ENCODE results near the gene CAPN5.
"Not testable (repeated sequence)": the region's sequence is repeated elsewhere in the genome, so short reads cannot be mapped to it uniquely, and the experiment has no call there.

Gene CAPN5

GRCh38 chr11:77042111-77042726 lies 24.6 kb upstream of the CAPN5 start:
- DNase-seq (ENCODE audit: low spot score), result no peak

DNA sequence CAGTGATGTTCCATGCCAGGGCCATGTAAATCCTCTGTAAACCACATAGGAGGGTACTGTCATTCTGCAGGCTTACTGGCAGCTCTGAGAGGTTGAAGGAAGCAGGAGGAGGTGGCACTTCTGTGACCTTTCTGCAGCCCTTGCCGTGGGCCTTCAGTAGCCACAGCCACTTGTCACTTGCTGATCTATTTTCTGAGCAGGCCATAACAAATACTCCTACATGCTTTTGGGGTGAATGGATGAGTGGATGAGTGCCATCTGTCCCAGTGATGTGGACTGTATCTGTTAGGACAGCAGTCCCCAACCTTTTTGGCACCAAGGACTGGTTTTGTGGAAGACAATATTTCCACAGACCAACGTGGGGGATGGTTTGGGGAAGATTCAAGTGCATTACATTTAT lies 22.4 kb upstream of the CAPN5 start:
- no peak for DNase-seq (ENCODE audit: low spot score)

DNA sequence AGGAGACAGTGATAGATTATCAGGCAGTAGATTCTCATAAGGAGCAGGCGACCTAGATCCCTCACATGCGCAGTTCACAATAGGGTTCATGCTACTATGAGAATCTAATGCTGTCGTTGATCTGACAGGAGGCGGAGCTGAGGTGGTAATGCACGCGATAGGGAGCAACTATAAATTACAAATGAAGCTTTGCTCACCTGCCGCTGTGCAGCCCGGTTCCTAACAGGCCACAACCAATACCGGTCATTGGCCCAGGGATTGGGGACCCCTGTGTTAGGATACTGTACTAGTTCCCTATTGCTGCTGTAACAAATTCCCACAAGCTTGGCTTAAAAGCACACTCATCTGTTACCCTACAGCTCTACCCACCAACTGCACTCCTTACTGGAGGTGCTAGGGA lies 21.9 kb upstream of the CAPN5 start:
- DNase-seq (ENCODE audit: low spot score), result no peak

- DNase-seq (ENCODE audit: low spot score), result peak; percentile 53
Observed at GRCh38 chr11:77046060-77046501, 20.7 kb upstream of the CAPN5 start.

DNA sequence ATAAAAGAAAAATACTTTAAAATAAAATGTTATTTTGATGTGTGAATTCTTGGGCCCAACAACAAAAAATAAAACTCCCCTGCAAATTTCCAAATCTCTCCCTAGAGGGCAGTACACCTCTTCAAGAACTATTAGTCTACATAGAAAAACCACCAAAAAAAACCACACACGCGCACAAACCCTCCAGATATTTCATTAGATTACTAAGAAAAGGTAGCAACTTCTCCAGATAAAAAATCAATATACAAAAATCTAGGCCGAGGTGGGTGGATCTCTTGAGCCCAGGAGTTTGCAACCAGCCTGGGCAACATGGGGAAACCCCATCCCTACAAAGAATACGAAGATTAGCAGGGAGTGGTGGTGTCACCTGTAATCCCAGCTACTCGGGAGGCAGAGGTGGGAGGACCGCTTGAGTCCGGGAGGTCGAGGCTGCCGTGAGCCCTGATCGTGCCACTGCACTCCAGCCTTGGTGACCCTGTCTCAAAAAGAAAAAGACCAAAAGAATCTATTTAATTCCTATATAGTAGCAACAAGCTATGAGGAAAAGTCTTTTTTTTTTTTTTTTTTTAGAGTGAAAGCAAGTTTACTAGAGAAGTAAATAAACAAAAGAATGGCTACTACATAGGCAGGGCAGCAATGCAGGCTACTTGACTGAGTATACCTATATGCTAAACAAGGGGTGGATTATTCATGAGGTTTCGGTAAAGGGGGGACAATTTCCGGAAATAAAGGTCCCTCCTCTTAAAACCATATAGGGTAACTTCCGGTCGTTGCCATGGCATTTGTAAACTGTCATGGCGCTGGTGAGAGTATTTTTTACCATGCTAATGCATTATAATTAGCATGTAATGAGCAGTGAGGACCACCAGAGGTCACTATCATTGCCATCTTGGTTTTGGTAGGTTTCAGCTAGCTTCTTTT lies 19.5 kb upstream of the CAPN5 start:
- peak; percentile 96 for DNase-seq (ENCODE audit: low spot score)

- DNase-seq (ENCODE audit: low spot score), result not testable (repeated sequence)
Observed at GRCh38 chr11:77047928-77048446, 18.8 kb upstream of the CAPN5 start.

DNA sequence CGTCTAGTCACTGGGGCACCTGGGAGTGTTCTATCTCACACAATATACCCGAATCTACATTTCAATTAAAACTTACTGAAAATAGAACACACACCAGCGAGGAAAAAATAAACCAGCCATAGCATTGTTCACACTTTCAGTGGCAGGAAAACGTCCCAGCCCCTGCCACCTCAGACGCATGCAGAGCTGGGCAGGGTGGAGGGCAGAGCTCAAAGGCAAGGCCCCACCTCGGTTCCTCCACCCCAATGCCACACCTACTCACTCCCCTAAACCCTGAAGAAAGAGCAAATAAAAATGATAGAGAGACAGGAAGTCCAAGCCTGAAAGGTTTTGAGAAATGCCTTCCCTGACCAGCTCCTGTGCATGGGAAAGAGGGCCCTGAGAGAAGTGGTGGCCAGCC lies 17.7 kb upstream of the CAPN5 start:
- DNase-seq (ENCODE audit: low spot score), result no peak

DNA sequence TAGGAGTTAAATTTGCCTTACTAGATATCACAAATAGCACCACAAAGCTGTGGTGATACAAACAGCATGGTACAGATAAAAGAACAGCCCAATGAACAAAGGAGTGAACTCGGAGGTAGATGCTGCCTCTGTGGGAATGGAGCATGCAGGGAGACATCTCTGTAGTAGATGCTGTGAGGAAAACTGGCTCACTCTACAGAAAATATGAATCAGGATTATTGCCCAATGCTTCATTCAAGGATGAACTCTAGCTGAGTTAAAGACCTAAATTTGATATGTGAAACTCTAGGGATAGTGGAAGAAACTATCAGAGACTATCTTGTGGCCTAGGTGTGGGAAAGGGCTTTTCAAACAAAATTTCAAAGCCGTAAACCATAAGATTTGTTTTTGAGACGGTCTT lies 15.3 kb upstream of the CAPN5 start:
- DNase-seq (ENCODE audit: low spot score), result no peak

GRCh38 chr11:77052518-77052917 lies 14.3 kb upstream of the CAPN5 start:
- no peak for DNase-seq (ENCODE audit: low spot score)

DNA sequence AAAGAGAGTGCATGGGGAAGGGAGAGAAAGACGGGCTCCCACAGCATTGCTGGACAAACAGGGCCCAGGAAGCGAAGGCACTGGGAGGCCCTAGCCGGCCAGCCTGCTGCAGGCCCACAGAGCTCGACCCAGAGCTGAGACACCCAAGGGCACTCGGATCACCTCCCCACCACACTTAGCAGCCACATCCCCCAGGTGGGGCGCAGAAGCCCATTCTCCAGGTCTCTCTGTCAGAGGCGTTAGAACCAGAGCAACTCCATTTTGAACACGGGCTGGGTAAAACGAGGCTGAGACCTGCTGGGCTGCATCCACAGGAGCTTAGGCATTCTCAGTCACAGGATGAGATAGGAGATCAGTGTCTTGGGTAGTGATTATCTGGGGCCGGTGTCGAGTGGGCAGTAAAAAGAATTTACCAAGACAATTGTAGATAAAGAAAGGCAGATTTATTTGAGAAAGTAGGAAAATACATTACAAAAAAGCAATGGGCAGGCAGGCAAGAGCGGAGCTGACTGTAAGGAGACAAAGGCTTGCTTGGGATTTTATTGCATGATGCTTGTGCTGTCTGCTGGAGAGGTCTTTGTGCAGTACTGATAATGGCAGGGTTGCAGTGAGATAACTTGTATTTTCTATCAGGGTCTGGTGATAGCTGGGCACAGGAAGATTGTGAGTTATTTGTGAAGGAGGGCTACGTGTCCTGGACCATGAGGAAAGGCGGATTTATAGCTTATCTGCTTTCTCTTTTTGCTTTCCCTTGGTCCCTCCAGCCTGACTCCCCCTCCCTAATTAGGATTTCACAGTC lies 13.4 kb upstream of the CAPN5 start:
- DNase-seq (ENCODE audit: low spot score), result no peak

- DNase-seq (ENCODE audit: low spot score), result no peak
Observed at GRCh38 chr11:77054084-77054483, 12.7 kb upstream of the CAPN5 start.

GRCh38 chr11:77055101-77055561 lies 11.6 kb upstream of the CAPN5 start:
- no peak for DNase-seq (ENCODE audit: low spot score)

- no peak for DNase-seq (ENCODE audit: low spot score)
Observed at GRCh38 chr11:77055913-77056312, 10.9 kb upstream of the CAPN5 start.

DNA sequence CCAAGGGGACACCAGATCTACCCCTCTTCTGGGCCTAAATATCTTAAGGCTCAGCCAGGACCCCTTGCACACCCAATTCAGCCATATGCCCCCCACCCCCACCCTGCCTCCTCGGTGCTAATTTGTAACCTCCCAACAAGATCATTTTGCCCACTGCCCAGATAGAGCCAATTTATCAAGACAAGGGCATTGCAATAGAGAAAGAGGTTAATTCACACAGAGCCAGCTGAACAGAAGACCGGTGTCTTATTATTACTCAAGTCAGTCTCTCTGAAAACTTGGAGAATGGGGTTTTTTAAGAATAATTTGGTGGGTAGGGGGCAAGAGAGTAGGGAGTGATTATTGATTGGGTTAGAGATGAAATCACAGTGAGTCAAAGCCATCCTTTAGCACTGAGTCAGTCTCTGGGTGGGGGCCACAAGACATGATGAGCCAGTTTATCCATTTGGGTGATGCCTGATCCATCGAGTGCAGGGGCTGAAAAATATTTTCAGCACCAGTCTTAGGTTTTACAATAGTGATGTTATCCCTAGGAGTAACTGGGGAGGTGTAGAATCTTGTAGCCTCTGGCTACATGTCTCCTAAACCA lies 9.9 kb upstream of the CAPN5 start:
- DNase-seq (ENCODE audit: low spot score), result no peak

GRCh38 chr11:77057938-77058474 lies 8.8 kb upstream of the CAPN5 start:
- no peak for DNase-seq (ENCODE audit: low spot score)

DNA sequence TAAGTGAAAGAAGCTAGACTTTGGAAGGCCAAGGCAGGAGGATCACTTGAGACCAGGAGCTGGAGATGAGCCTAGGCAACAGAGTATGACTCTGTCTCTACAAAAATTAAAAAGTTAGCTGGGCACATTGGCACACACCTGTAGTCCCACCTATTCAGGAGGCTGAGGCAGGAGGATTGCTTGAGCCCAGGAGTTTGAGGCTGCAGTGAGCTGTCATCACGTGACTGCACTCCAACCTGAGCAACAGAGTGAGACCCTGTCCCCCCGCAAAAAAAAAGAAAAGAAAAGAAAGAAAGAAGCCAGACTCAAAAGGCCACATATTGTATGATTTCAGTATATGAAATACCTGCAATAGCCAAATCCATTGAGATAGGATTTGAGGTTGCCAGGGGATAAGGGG lies 7.9 kb upstream of the CAPN5 start:
- no peak for DNase-seq (ENCODE audit: low spot score)

DNA sequence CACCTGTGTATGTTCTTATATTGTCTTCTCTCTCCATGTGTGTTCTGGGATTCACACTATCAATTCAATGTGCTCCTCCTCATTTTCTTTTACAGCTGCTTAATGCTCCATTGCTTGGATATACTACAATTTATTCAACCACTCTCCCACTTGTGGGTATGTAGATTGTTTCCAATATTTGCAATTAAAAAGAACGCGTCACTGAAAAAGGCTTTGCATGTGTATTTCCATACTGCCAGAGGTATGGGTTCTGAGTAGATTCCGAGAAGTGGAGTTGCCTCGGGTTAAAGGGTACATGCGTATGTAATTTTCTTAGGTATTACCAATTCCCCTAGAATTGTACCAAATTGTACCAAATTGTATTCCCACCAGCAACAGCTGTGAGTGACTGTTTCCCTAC lies 7.0 kb upstream of the CAPN5 start:
- no peak for DNase-seq (ENCODE audit: low spot score)

DNA sequence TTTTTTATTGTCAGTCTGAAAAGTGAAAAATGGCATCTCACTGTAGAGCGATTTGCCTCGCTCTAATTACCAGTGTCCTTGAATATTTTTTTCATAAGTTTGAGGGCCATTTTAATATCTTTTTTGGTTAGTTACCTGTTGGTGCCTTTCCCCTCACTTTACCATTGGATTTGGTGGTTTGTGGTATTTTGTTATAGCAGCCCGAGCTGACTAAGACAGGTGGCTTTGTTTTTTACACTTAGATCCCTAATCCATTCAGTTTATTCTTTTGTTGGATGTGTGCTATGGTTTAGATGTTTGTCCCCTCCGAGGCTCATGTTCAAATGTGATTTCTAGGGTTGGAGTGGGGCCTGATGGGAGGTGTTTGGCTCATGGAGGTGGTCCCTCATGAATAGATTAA lies 6.5 kb upstream of the CAPN5 start:
- no peak for DNase-seq (ENCODE audit: low spot score)

DNA sequence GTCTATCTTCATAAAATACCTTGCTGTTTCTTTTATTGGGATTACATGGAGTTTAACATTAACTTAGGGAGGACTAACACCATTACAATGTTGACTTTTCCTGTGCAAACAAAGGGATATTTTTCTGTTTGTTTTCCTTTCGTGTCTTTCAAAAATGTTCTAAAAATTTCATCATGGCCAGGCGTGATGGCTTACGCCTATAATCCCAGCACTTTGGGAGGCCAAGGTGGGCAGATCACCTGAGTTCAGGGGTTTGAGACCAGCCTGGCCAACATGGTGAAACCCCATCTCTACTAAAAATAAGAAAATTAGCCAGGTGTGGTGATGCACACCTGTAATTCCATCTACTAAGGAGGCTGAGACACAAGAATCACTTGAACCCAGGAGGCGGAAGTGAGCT lies 5.5 kb upstream of the CAPN5 start:
- not testable (repeated sequence) for DNase-seq (ENCODE audit: low spot score)

GRCh38 chr11:77062924-77063323 lies 3.8 kb upstream of the CAPN5 start:
- DNase-seq (ENCODE audit: low spot score), result no peak

DNA sequence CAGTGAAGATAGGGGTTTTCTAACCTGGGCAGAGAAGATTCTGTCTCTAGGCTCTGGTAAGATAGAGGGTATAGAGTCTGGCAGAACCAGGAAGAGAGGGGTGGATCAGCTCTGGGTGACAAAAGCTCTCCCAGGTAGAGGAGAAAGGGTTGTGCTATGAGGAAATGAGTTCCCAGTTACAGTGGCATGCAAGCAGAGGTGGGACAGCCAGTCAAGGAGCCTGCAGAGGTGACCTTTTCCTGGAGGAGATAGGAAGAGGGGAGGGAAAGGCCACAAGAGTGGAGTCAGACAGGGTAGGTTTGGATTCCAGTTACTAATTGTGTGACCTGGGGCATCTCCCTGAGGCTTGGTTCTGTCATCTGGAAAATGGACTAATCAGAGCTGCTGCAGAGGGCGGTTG lies 3.4 kb upstream of the CAPN5 start:
- no peak for DNase-seq (ENCODE audit: low spot score)

- DNase-seq (ENCODE audit: low spot score), result no peak
Observed at GRCh38 chr11:77063861-77064260, 2.9 kb upstream of the CAPN5 start.
